Neuronal stem cell (in vitro differentiated cells): ENCODE measurements around the gene CEP192.

Source experiments
- DNase-seq: peaks from one replicate; pipeline ENCODE4 v3.0.0-alpha.2; 2013; ENCODE audit warnings: low spot score
- H2AFZ ChIP-seq: one replicate; pipeline ENCODE4 v1.6.1; 2013; ENCODE audit warnings: mild to moderate bottlenecking, low read length, inconsistent platforms
- H2AK5ac ChIP-seq: 2 replicates; pipeline ENCODE4 v1.6.1; 2013; ENCODE audit warnings: low read depth, mild to moderate bottlenecking, inconsistent platforms, low read length, moderate library complexity, mixed read lengths
- H2BK120ac ChIP-seq: 2 replicates; pipeline ENCODE4 v1.6.1; 2013; ENCODE audit warnings: low read depth, mild to moderate bottlenecking, inconsistent platforms, low read length, moderate library complexity, mixed read lengths
- H2BK12ac ChIP-seq: one replicate; pipeline ENCODE4 v1.6.1; 2013; ENCODE audit warnings: low read length, inconsistent platforms
- H2BK15ac ChIP-seq: 2 replicates; pipeline ENCODE4 v1.6.1; 2013; ENCODE audit warnings: mild to moderate bottlenecking, low read length, inconsistent platforms, mixed read lengths
- H2BK5ac ChIP-seq: one replicate; pipeline ENCODE4 v1.6.1; 2013; ENCODE audit warnings: inconsistent platforms, mild to moderate bottlenecking, low read length, moderate library complexity
- H3K14ac ChIP-seq: one replicate; pipeline ENCODE4 v1.6.1; 2013; ENCODE audit warnings: low read length, inconsistent platforms
- H3K18ac ChIP-seq: 2 replicates; pipeline ENCODE4 v1.6.1; 2013; ENCODE audit warnings: low read length, inconsistent platforms
- H3K23ac ChIP-seq: 2 replicates; pipeline ENCODE4 v1.6.1; 2013; ENCODE audit warnings: low read depth, mild to moderate bottlenecking, mixed read lengths, low read length, inconsistent platforms; ENCODE audit not compliant: poor library complexity
- H3K27ac ChIP-seq: replicated peaks from 3 replicates; pipeline ENCODE4 v1.5.1; 2013; ENCODE audit warnings: low read length, inconsistent platforms
- H3K27me3 ChIP-seq, 3 experiments: 2 replicates each; pipeline ENCODE4 v1.6.1; 2013; ENCODE audit warnings: low read length in 3 of 3, mild to moderate bottlenecking in 2 of 3, inconsistent platforms in 1 of 3, low read depth in 1 of 3, mixed read lengths in 1 of 3, moderate library complexity in 1 of 3; ENCODE audit not compliant: control insufficient read depth in 3 of 3, insufficient read depth in 3 of 3
- H3K36me3 ChIP-seq, 2 donors: replicated peaks in 1 of 2; 2 replicates each; pipeline ENCODE4 v1.6.1; 2013; ENCODE audit warnings: low read length in 2 of 2; ENCODE audit not compliant: control insufficient read depth in 2 of 2, insufficient read depth in 2 of 2
- H3K4ac ChIP-seq: 2 replicates; pipeline ENCODE4 v1.6.1; 2013; ENCODE audit warnings: inconsistent platforms, mild to moderate bottlenecking, low read length, moderate library complexity
- H3K4me1 ChIP-seq, 2 donors: 1 replicate in 1 of 2; 2 replicates in 1 of 2; pipeline ENCODE4 v1.6.1; 2013; ENCODE audit warnings: low read length in 2 of 2, low read depth in 1 of 2; ENCODE audit not compliant: control insufficient read depth in 2 of 2, insufficient read depth in 1 of 2
- H3K4me2 ChIP-seq: one replicate; pipeline ENCODE4 v1.6.1; 2013; ENCODE audit warnings: mild to moderate bottlenecking, low read length, inconsistent platforms; ENCODE audit not compliant: insufficient read depth, poor library complexity, severe bottlenecking
- H3K4me3 ChIP-seq, 2 donors: 2 replicates each; pipeline ENCODE4 v1.5.1; 2013; ENCODE audit warnings: low read length in 2 of 2, mild to moderate bottlenecking in 2 of 2, inconsistent platforms in 1 of 2, moderate library complexity in 1 of 2
- H3K79me1 ChIP-seq: one replicate; pipeline ENCODE4 v1.6.1; 2013; ENCODE audit warnings: low read depth, mild to moderate bottlenecking, inconsistent platforms, low read length, moderate library complexity
- H3K9ac ChIP-seq: one replicate; pipeline ENCODE4 v1.6.1; 2013; ENCODE audit warnings: mild to moderate bottlenecking, low read depth, low read length, inconsistent platforms; ENCODE audit not compliant: poor library complexity
- H3K9me3 ChIP-seq, 2 donors: replicated peaks in 1 of 2; 2 replicates each; pipeline versions ENCODE3 to v1.6.1; 2013; ENCODE audit warnings: low read length in 2 of 2, mild to moderate bottlenecking in 2 of 2, inconsistent platforms in 1 of 2, low read depth in 1 of 2, mixed read lengths in 1 of 2, moderate library complexity in 1 of 2; ENCODE audit not compliant: control insufficient read depth in 2 of 2, insufficient read depth in 1 of 2
- H4K8ac ChIP-seq: one replicate; pipeline ENCODE4 v1.6.1; 2013; ENCODE audit warnings: low read depth, mild to moderate bottlenecking, inconsistent platforms, low read length, moderate library complexity
- H4K91ac ChIP-seq: one replicate; pipeline ENCODE4 v1.6.1; 2013; ENCODE audit warnings: low read length, low read depth, mild to moderate bottlenecking, inconsistent platforms; ENCODE audit not compliant: poor library complexity
- WGBS, 2 donors: extraction: QIAGEN DNeasy Blood & Tissue Kit; methylation state at CpG; one replicate each; pipeline ENCODE4 v1.1.7; 2013; ENCODE audit warnings: missing lambda C conversion rate in 2 of 2, mixed read lengths in 1 of 2; ENCODE audit not compliant: insufficient read length in 2 of 2, insufficient replicate concordance in 1 of 2; ENCODE audit errors: extremely low coverage in 2 of 2; 5-methylcytosine and 5-hydroxymethylcytosine counted together

The CEP192 gene

GRCh38 chr18:13125191-13125590 lies 134.0 kb downstream of the CEP192 start:
- Histone ChIP-seq H2AFZ (no peak overlapping the region), H3K27ac (no peak overlapping the region), H2AK5ac (no peak overlapping the region), H3K36me3 (peaks cover 14 to 67% of the 10 kb centered on the region in 2 donors), H3K4me2 (no peak overlapping the region), H3K79me1 (no peaks in the 10 kb centered on the region), H2BK5ac (no peak overlapping the region), H2BK120ac (no peak overlapping the region), H3K4me3 (no peak overlapping the region), H4K91ac (no peak overlapping the region), H2BK12ac (no peak overlapping the region), H3K14ac (no peak overlapping the region), H4K8ac (no peak overlapping the region), H3K23ac (no peak overlapping the region), H3K4ac (no peak overlapping the region), H3K4me1 (peaks cover 4 to 14% of the 10 kb centered on the region in 2 donors), H3K18ac (no peak overlapping the region), H3K9me3 (no peaks in the 10 kb centered on the region), H2BK15ac (no peak overlapping the region), H3K9ac (no peak overlapping the region), H3K27me3 (no peaks in the 10 kb centered on the region)
- no CpG with 5 or more reads among the region's 5 CpGs for WGBS, 2 donors
- DNase-seq: no peak

- H3K9me3 ChIP-seq: peaks cover 0 to 6% of the 10 kb centered on the region in 2 donors
- no peak overlapping the region for H3K4me3 ChIP-seq
- no peak overlapping the region for H3K4me2 ChIP-seq
- no peak overlapping the region for H3K4ac ChIP-seq
- H3K36me3 ChIP-seq: peaks cover 12 to 56% of the 10 kb centered on the region in 2 donors
- no peaks in the 10 kb centered on the region for H3K79me1 ChIP-seq
- WGBS, 2 donors: no CpG with 5 or more reads among the region's 17 CpGs
- H3K4me1 ChIP-seq: no peaks in the 10 kb centered on the region
- no peak for DNase-seq
- H3K27me3 ChIP-seq: no peaks in the 10 kb centered on the region
- H4K8ac ChIP-seq: no peak overlapping the region
- H3K9ac ChIP-seq: no peak overlapping the region
- H3K18ac ChIP-seq: no peak overlapping the region
- no peak overlapping the region for H3K14ac ChIP-seq
- no peak overlapping the region for H2BK12ac ChIP-seq
- no peak overlapping the region for H2BK15ac ChIP-seq
- H3K23ac ChIP-seq: no peak overlapping the region
- no peak overlapping the region for H2AK5ac ChIP-seq
- H2BK120ac ChIP-seq: no peak overlapping the region
- no peak overlapping the region for H3K27ac ChIP-seq
- no peak overlapping the region for H2AFZ ChIP-seq
- no peak overlapping the region for H4K91ac ChIP-seq
- H2BK5ac ChIP-seq: no peak overlapping the region
Observed at GRCh38 chr18:13126966-13127598, 135.9 kb downstream of the CEP192 start.

GRCh38 chr18:13131283-13131682 lies 140.1 kb downstream of the CEP192 start:
- no CpG with 5 or more reads among the region's 6 CpGs for WGBS, 2 donors
- Histone ChIP-seq H3K18ac (no peak overlapping the region), H4K91ac (no peak overlapping the region), H3K4me1 (peaks cover 0 to 3% of the 10 kb centered on the region in 2 donors), H3K36me3 (peaks cover 3 to 21% of the 10 kb centered on the region in 2 donors), H3K4me3 (no peak overlapping the region), H3K27ac (no peak overlapping the region), H2AFZ (no peak overlapping the region), H3K79me1 (no peaks in the 10 kb centered on the region), H3K27me3 (no peaks in the 10 kb centered on the region), H2AK5ac (no peak overlapping the region), H3K4ac (no peak overlapping the region), H4K8ac (no peak overlapping the region), H2BK12ac (no peak overlapping the region), H3K23ac (no peak overlapping the region), H3K4me2 (no peak overlapping the region), H3K9me3 (peaks cover 0 to 11% of the 10 kb centered on the region in 2 donors), H2BK5ac (no peak overlapping the region), H3K9ac (no peak overlapping the region), H3K14ac (no peak overlapping the region), H2BK15ac (no peak overlapping the region), H2BK120ac (no peak overlapping the region)
- DNase-seq: no peak

GRCh38 chr18:13134551-13135401 lies 143.6 kb downstream of the CEP192 start:
- H3K4me1 ChIP-seq: peaks cover 0 to 3% of the 10 kb centered on the region in 2 donors
- H4K8ac ChIP-seq: no peak overlapping the region
- H3K4me3 ChIP-seq: no peak overlapping the region
- H3K18ac ChIP-seq: peak overlapping the region; percentile 11
- DNase-seq: no peak
- H2BK120ac ChIP-seq: no peak overlapping the region
- no peak overlapping the region for H2AK5ac ChIP-seq
- H3K79me1 ChIP-seq: no peaks in the 10 kb centered on the region
- no peak overlapping the region for H2AFZ ChIP-seq
- H3K27ac ChIP-seq: no peak overlapping the region
- H3K4me2 ChIP-seq: no peak overlapping the region
- H3K27me3 ChIP-seq: no peaks in the 10 kb centered on the region
- no peak overlapping the region for H3K14ac ChIP-seq
- no peak overlapping the region for H2BK12ac ChIP-seq
- H3K36me3 ChIP-seq: no peaks in the 10 kb centered on the region
- no peak overlapping the region for H3K4ac ChIP-seq
- no peak overlapping the region for H4K91ac ChIP-seq
- peaks cover 0 to 13% of the 10 kb centered on the region in 2 donors for H3K9me3 ChIP-seq
- no peak overlapping the region for H3K9ac ChIP-seq
- WGBS, 2 donors: no CpG with 5 or more reads among the region's 52 CpGs
- H3K23ac ChIP-seq: no peak overlapping the region
- no peak overlapping the region for H2BK5ac ChIP-seq
- no peak overlapping the region for H2BK15ac ChIP-seq
